A549 (cell line): Measurements from ENCODE around the gene PPM1M. TPM values are rescaled to one million over a fixed set of nuclear protein-coding genes. Genes with fewer than 3 reads are reported as not detected.

Experiments used
- ATAC-seq, 2 experiments: fragments of 200-7000 bp in 1 of 2; fragments of >200 bp in 1 of 2; cut with Nextera tagmentation in 1 of 2; cut with Tn5 transposase in 1 of 2; 3 replicates each; pipeline versions ENCODE4 v1.8.0 to v1.9.1; 2018 to 2020; ENCODE audit warnings: mild to moderate bottlenecking in 1 of 2, moderate library complexity in 1 of 2
- CTCF ChIA-PET: fragments of 300-600 bp; sonication (Branson Sonifier 250); formaldehyde crosslinking; extraction: SDS; loops from one replicate; lab custom pipeline; 2021; ENCODE audit warnings: antibody characterized with exemption, inconsistent platforms; lab: Yijun Ruan, JAX
- POLR2A ChIA-PET: fragments of 350-600 bp; formaldehyde crosslinking; extraction: SDS; loops from one replicate; lab custom pipeline; 2021; ENCODE audit warnings: antibody characterized with exemption, inconsistent platforms; lab: Yijun Ruan, JAX
- DNase-seq, 2 experiments: peaks; one replicate each; pipeline versions ENCODE4 v3.0.0 to v3.0.0-alpha.2; 2011 to 2016; ENCODE audit warnings: low read depth in 1 of 2, low spot score in 1 of 2
- FAIRE-seq: peaks from 2 replicates; lab custom pipeline; 2011; peaks lifted over from hg19 to GRCh38; lab: Jason Lieb, UNC
- H3K27ac ChIP-seq, 2 experiments: fragments of >200 bp; sonication (Bioruptor Twin); formaldehyde crosslinking; 3 replicates each; pipeline ENCODE4 v1.5.1; 2016 to 2017
- H3K4me1 ChIP-seq: fragments of >200 bp; sonication (Bioruptor Twin); formaldehyde crosslinking; 3 replicates; pipeline ENCODE4 v1.6.1; 2016
- H3K4me2 ChIP-seq: fragments of >200 bp; sonication (Bioruptor Twin); formaldehyde crosslinking; 3 replicates; pipeline ENCODE4 v1.6.1; 2016
- H3K4me3 ChIP-seq: fragments of >200 bp; sonication (Bioruptor Twin); formaldehyde crosslinking; 3 replicates; pipeline ENCODE4 v1.5.1; 2016
- H3K9me3 ChIP-seq: fragments of >200 bp; sonication (Bioruptor Twin); formaldehyde crosslinking; 3 replicates; pipeline ENCODE4 v1.6.1; 2016
- BCL3 ChIP-seq: fragments of >200 bp; sonication (Bioruptor Twin); formaldehyde crosslinking; IDR thresholded peaks from 3 replicates; pipeline ENCODE4 v1.6.1; 2016
- BHLHE40 ChIP-seq: IDR thresholded peaks from 2 replicates; pipeline ENCODE4 v1.6.1; 2012; ENCODE audit warnings: low read depth, low read length, inconsistent platforms
- CBX2 ChIP-seq: fragments of 200-600 bp; sonication (generic); IDR thresholded peaks from 2 replicates; pipeline ENCODE4 v1.6.1; 2016; ENCODE audit warnings: low read depth, mild to moderate bottlenecking, borderline replicate concordance
- CHD2 ChIP-seq: fragments of 150-350 bp; IDR thresholded peaks from 2 replicates; pipeline ENCODE4 v1.6.1; 2014; ENCODE audit warnings: low read length; ENCODE audit not compliant: partially characterized antibody
- EHF ChIP-seq: fragments of 250-450 bp; sonication (Bioruptor Pico); IDR thresholded peaks from 2 replicates; pipeline ENCODE4 v1.5.0; 2020; ENCODE audit warnings: mild to moderate bottlenecking
- FOSB ChIP-seq: fragments of 250-450 bp; sonication (Bioruptor Pico); IDR thresholded peaks from 2 replicates; pipeline ENCODE4 v1.5.0; 2020; ENCODE audit warnings: mild to moderate bottlenecking, moderate library complexity
- FOXS1 ChIP-seq: fragments of 250-450 bp; sonication (Bioruptor Pico); IDR thresholded peaks from 2 replicates; pipeline ENCODE4 v1.5.0; 2020; ENCODE audit warnings: mild to moderate bottlenecking, moderate library complexity
- HDAC2 ChIP-seq: fragments of 200-600 bp; sonication (generic); IDR thresholded peaks from 2 replicates; pipeline ENCODE4 v1.6.1; 2016
- HOXB13 ChIP-seq: fragments of 250-450 bp; sonication (Bioruptor Pico); IDR thresholded peaks from 2 replicates; pipeline ENCODE4 v1.5.0; 2020; ENCODE audit warnings: low read depth, mild to moderate bottlenecking, moderate library complexity
- JUN ChIP-seq, 2 experiments: fragments of >200 bp; sonication (Bioruptor Twin); formaldehyde crosslinking; IDR thresholded peaks; 2 replicates in 1 of 2; 3 replicates in 1 of 2; pipeline ENCODE4 v1.6.1; 2016 to 2017
- KDM5A ChIP-seq: fragments of 200-600 bp; sonication (generic); IDR thresholded peaks from 2 replicates; pipeline ENCODE4 v1.6.1; 2016; ENCODE audit warnings: antibody characterized with exemption, mild to moderate bottlenecking
- MAFK ChIP-seq: fragments of 450-650 bp; IDR thresholded peaks from 2 replicates; pipeline ENCODE4 v1.6.1; 2014; ENCODE audit not compliant: partially characterized antibody
- MAX ChIP-seq: IDR thresholded peaks from 2 replicates; pipeline ENCODE4 v1.6.1; 2012
- NPAS2 ChIP-seq: fragments of 250-450 bp; sonication (Bioruptor Pico); IDR thresholded peaks from 2 replicates; pipeline ENCODE4 v1.8.0; 2022; ENCODE audit warnings: mild to moderate bottlenecking, moderate library complexity, borderline replicate concordance
- NR3C1 ChIP-seq: fragments of >200 bp; sonication (Bioruptor Twin); formaldehyde crosslinking; IDR thresholded peaks from 3 replicates; pipeline ENCODE4 v1.6.1; 2017
- POLR2AphosphoS2 ChIP-seq: conservative IDR thresholded peaks from 2 replicates; pipeline ENCODE4 v1.6.1; 2012; ENCODE audit warnings: low read length, improper control_type of control experiment, inconsistent platforms
- REST ChIP-seq: fragments of 200-600 bp; sonication (generic); IDR thresholded peaks from 2 replicates; pipeline ENCODE4 v1.6.1; 2016; ENCODE audit warnings: antibody characterized with exemption, mild to moderate bottlenecking, moderate library complexity
- SMC3 ChIP-seq: fragments of >200 bp; sonication (Bioruptor Twin); formaldehyde crosslinking; IDR thresholded peaks from 3 replicates; pipeline ENCODE4 v1.6.1; 2018; ENCODE audit warnings: inconsistent platforms
- TFCP2L1 ChIP-seq: fragments of 250-450 bp; sonication (Bioruptor Pico); IDR thresholded peaks from 2 replicates; pipeline ENCODE4 v1.5.0; 2021; ENCODE audit warnings: mild to moderate bottlenecking
- ZFP36 ChIP-seq: fragments of 450-650 bp; IDR thresholded peaks from 2 replicates; pipeline ENCODE4 v1.6.1; 2014; ENCODE audit warnings: borderline replicate concordance; ENCODE audit not compliant: partially characterized antibody
- WGBS: methylation state at CpG from one replicate; pipeline ENCODE4 v1.1.6; 2017; ENCODE audit errors: missing lambda C conversion rate; 5-methylcytosine and 5-hydroxymethylcytosine counted together
- polyA plus RNA-seq, 4 experiments: library from polyadenylated mRNA; depleted of rRNA in 3 of 4; stranded (reverse); fragments of >200 nt; fragmentation: RNase III in 1 of 4; extraction: RNeasy Plus Mini Kit Qiagen cat#74134 plus additional on column Dnase treatment in 1 of 4; gene quantifications; 2 replicates in 3 of 4; 3 replicates in 1 of 4; pipeline ENCODE4 v1.2.3, GENCODE V29; 2011 to 2017

PPM1M gene
- polyA plus RNA-seq, 2 of the 4 experiments (the other 2 are of a cell fraction), result 5.9 to 6.3 TPM

GRCh38 chr3:52204337-52205073 is 41.1 kb upstream of the PPM1M start:
- DNase-seq (no peak), ATAC-seq (no peak), FAIRE-seq (no peak)
- ChIA-PET CTCF (interaction anchor here (0.9 to 13.3 kb wide), 3 partner anchors 17 to 203 kb away, joined by 3 to 119 read pairs (median 6); partner anchors contain the start of gene TLR9), POLR2A (no interaction called here)
- H3K27ac ChIP-seq, result no peak overlapping the region
- 78% methylated on average over 10 of the region's 10 CpGs for WGBS
- H3K4me1 ChIP-seq, result peaks cover 1% of the 10 kb centered on the region; the same call in 2 of the 3 replicates
- TF ChIP-seq MAFK, result no peak
- TF ChIP-seq FOXS1 (CRISPR knock-in tag), result no peak
- no peak for TF ChIP-seq TFCP2L1 (CRISPR knock-in tag)
- no peak for TF ChIP-seq CBX2
- no peak for TF ChIP-seq JUN (IDR thresholded peaks at IDR 0.05)
- no peak for TF ChIP-seq BHLHE40
- TF ChIP-seq HOXB13 (CRISPR knock-in tag), result no peak
- no peak for TF ChIP-seq EHF (CRISPR knock-in tag)
- TF ChIP-seq NR3C1, result no peak
- no peak for TF ChIP-seq SMC3
- no peak for TF ChIP-seq REST
- no peak for TF ChIP-seq HDAC2
- TF ChIP-seq FOSB (CRISPR knock-in tag), result no peak
- no peak for TF ChIP-seq MAX
- H3K9me3 ChIP-seq, result no peaks in the 10 kb centered on the region
- no peak overlapping the region for H3K4me2 ChIP-seq
- no peak overlapping the region for H3K4me3 ChIP-seq

- Histone ChIP-seq H3K4me2 (no peak overlapping the region), H3K4me1 (peaks cover 10% of the 10 kb centered on the region), H3K4me3 (no peak overlapping the region), H3K9me3 (no peaks in the 10 kb centered on the region), H3K27ac (no peak overlapping the region)
- TF ChIP-seq POLR2AphosphoS2, result no peak
- no peak for TF ChIP-seq NPAS2 (CRISPR knock-in tag)
- no peak for TF ChIP-seq KDM5A
- peak; percentile 59 for TF ChIP-seq MAFK
- TF ChIP-seq ZFP36, result no peak
- no peak for TF ChIP-seq BCL3
- TF ChIP-seq CHD2, result no peak
- FAIRE-seq (no peak), ATAC-seq (no peak), DNase-seq (no peak)
- CTCF ChIA-PET, result interaction anchor here (1.0 to 13.3 kb wide), 3 partner anchors 9 to 48 kb away, joined by 4 to 119 read pairs (median 6); partner anchors contain the start of gene TLR9
- POLR2A ChIA-PET, result no interaction called here
- 86% methylated on average over 6 of the region's 6 CpGs for WGBS
Measured at GRCh38 chr3:52205727-52206372, 39.7 kb upstream of the PPM1M start.
